ENCODE results near the gene PRKCA. TPM values are rescaled to one million over a fixed set of nuclear protein-coding genes. Genes with fewer than 3 reads are reported as not detected.

Gene PRKCA
- total RNA-seq, 1 donor from 2014 or later, result 16.4 TPM

- H3K9me3 Mint-ChIP-seq (ENCODE audit: low read depth), result no peaks in the 10 kb centered on the region
- H3K27ac Mint-ChIP-seq, result no peak overlapping the region
Observed at GRCh38 chr17:66632731-66633130, 330.3 kb downstream of the PRKCA start.

GRCh38 chr17:66633317-66633965, 331.0 kb downstream of the PRKCA start:
- Mint-ChIP-seq H3K36me3 (ENCODE audit: insufficient read depth) (no peaks in the 10 kb centered on the region), H3K27ac (no peak overlapping the region), H3K4me3 (ENCODE audit: low read depth) (no peak overlapping the region)

More at GRCh38 chr17:66632731-66633130, 330.3 kb downstream of the PRKCA start:
- Mint-ChIP-seq H3K4me3 (ENCODE audit: low read depth) (no peak overlapping the region), H3K36me3 (ENCODE audit: insufficient read depth) (no peaks in the 10 kb centered on the region), H3K4me1 (ENCODE audit: low read depth) (no peaks in the 10 kb centered on the region), H3K27me3 (no peaks in the 10 kb centered on the region)
- no peak for TF ChIP-seq CTCF (IDR thresholded peaks at IDR 0.05; ENCODE audit: unreplicated experiment)
- no peak for DNase-seq (ENCODE audit: low spot score, unreplicated experiment)

GRCh38 chr17:66634193-66634592, 331.8 kb downstream of the PRKCA start:
- DNase-seq (ENCODE audit: low spot score, unreplicated experiment), result no peak

More at GRCh38 chr17:66633317-66633965, 331.0 kb downstream of the PRKCA start:
- no peak for DNase-seq (ENCODE audit: low spot score, unreplicated experiment)
- TF ChIP-seq CTCF (IDR thresholded peaks at IDR 0.05; ENCODE audit: unreplicated experiment), result no peak
- Mint-ChIP-seq H3K27me3 (no peaks in the 10 kb centered on the region), H3K4me1 (ENCODE audit: low read depth) (no peaks in the 10 kb centered on the region), H3K9me3 (ENCODE audit: low read depth) (no peaks in the 10 kb centered on the region)

GRCh38 chr17:66635386-66636045, 333.1 kb downstream of the PRKCA start:
- Mint-ChIP-seq H3K4me3 (ENCODE audit: low read depth) (no peak overlapping the region), H3K36me3 (ENCODE audit: insufficient read depth) (no peaks in the 10 kb centered on the region), H3K27me3 (no peaks in the 10 kb centered on the region), H3K27ac (no peak overlapping the region), H3K4me1 (ENCODE audit: low read depth) (no peaks in the 10 kb centered on the region), H3K9me3 (ENCODE audit: low read depth) (no peaks in the 10 kb centered on the region)
- no peak for TF ChIP-seq CTCF (IDR thresholded peaks at IDR 0.05; ENCODE audit: unreplicated experiment)
- no peak for DNase-seq (ENCODE audit: low spot score, unreplicated experiment)

More at GRCh38 chr17:66634193-66634592, 331.8 kb downstream of the PRKCA start:
- Mint-ChIP-seq H3K4me1 (ENCODE audit: low read depth) (no peaks in the 10 kb centered on the region), H3K36me3 (ENCODE audit: insufficient read depth) (no peaks in the 10 kb centered on the region), H3K27ac (no peak overlapping the region), H3K4me3 (ENCODE audit: low read depth) (no peak overlapping the region), H3K9me3 (ENCODE audit: low read depth) (no peaks in the 10 kb centered on the region), H3K27me3 (no peaks in the 10 kb centered on the region)
- TF ChIP-seq CTCF (IDR thresholded peaks at IDR 0.05; ENCODE audit: unreplicated experiment), result no peak

GRCh38 chr17:66636111-66636510, 333.7 kb downstream of the PRKCA start:
- DNase-seq (ENCODE audit: low spot score, unreplicated experiment), result no peak
- Mint-ChIP-seq H3K27me3 (no peaks in the 10 kb centered on the region), H3K4me3 (ENCODE audit: low read depth) (no peak overlapping the region)

More at GRCh38 chr17:66636111-66636510, 333.7 kb downstream of the PRKCA start:
- H3K4me1 Mint-ChIP-seq (ENCODE audit: low read depth), result no peaks in the 10 kb centered on the region
- no peak for TF ChIP-seq CTCF (IDR thresholded peaks at IDR 0.05; ENCODE audit: unreplicated experiment)
- H3K27ac Mint-ChIP-seq, result no peak overlapping the region
- H3K9me3 Mint-ChIP-seq (ENCODE audit: low read depth), result no peaks in the 10 kb centered on the region
- H3K36me3 Mint-ChIP-seq (ENCODE audit: insufficient read depth), result no peaks in the 10 kb centered on the region

Measured in progenitor cell of endocrine pancreas (in vitro differentiated cells).